NCI-H146 treated with DMSO at 0.1 percent for 48 hours (cell line): Measurements from ENCODE around the gene NFATC1.

Source experiments
- DNase-seq: peaks from one replicate; lab custom pipeline; 2025; ENCODE audit not compliant: unreplicated experiment; lab: John Stamatoyannopoulos, UW

NFATC1 gene

GRCh38 chr18:79567481-79568147 is 171.9 kb downstream of the NFATC1 start:
- no peak for DNase-seq

DNA sequence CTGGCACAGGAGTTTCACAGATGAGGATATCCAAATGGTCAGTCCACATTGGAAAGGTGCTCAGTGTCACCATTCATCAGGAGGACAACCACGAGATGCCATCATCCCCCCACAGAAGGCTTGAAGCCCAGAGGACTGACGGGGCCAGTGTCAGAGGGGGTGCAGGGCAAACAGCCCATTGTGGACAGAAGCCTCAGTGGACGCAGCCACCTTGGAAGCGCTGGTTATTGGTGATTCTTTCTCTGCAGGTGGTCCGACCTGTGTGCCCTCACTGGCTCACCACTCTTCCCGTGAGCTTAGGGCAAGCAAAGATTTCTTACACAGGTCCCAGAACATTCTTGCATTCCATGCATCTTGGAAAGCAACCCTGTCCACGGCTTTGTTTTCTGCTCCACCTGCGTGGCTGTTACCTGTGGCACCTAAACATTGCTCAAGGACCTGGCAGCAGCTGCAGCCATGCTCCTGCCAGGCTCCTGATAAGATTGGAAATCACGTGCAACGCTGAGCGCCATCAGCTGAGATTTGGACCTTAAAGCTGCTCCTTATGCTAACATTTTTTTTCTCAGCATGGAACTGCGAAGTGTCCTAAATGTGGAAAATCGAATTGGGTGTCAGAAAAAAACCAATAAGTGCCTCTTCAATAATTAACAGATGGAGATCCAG is 172.9 kb downstream of the NFATC1 start:
- DNase-seq = no peak

DNA sequence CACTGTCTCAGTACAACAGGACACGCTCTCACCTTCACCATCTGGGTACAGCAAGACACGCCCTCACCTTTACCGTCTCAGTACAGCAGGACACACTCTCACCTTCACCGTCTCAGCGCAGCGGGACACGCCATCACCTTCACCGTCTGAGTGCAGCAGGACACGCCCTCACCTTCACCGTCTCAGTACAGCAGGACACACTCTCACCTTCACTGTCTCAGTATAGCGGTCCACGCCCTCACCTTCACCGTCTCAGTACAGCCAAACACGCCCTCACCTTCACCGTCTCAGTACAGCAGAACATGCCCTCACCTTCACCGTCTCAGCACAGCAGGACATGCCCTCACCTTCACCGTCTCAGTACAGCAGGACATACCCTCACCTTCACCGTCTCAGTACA is 174.0 kb downstream of the NFATC1 start:
- DNase-seq = no peak

- no peak for DNase-seq
These were observed 174.8 kb downstream of the NFATC1 start for GRCh38 chr18:79570266-79571201.

GRCh38 chr18:79571211-79572092 is 175.7 kb downstream of the NFATC1 start:
- no peak for DNase-seq

DNA sequence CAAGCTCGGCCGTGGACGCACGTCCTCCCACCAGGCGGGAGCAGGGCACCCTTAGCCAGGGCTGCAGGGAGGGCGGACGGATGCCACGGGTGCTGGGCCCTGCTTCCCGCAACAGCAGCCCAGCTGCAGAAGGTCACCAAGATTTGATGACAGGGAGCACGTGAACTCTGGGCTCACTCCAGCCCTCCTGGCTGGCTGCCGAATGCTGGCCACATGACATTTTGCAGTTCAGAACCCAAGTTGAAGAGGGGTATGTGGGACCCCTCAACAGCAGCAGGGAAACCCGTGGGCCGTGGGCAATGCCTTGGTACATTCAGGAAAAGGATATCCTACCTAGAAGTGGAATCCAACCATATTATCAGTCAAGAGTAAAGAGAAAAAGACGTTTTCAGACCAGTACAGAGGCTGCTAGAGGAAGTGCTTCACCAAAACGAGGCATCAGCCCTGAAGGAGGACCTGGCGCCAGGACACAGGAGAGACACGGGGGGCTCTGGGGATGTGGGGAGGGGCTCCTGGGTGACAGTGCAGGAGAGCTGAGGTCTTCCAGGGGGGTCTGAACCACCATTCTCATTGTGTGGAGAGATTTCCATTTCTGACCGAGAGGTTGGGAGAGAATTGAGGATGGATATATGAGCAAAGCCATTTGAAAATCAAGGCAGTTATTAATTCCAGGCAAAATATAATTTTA is 176.5 kb downstream of the NFATC1 start:
- DNase-seq = no peak

- DNase-seq = no peak
These were observed 177.2 kb downstream of the NFATC1 start for GRCh38 chr18:79572848-79573451.

- no peak for DNase-seq
These were observed 178.3 kb downstream of the NFATC1 start for GRCh38 chr18:79573921-79574491.

DNA sequence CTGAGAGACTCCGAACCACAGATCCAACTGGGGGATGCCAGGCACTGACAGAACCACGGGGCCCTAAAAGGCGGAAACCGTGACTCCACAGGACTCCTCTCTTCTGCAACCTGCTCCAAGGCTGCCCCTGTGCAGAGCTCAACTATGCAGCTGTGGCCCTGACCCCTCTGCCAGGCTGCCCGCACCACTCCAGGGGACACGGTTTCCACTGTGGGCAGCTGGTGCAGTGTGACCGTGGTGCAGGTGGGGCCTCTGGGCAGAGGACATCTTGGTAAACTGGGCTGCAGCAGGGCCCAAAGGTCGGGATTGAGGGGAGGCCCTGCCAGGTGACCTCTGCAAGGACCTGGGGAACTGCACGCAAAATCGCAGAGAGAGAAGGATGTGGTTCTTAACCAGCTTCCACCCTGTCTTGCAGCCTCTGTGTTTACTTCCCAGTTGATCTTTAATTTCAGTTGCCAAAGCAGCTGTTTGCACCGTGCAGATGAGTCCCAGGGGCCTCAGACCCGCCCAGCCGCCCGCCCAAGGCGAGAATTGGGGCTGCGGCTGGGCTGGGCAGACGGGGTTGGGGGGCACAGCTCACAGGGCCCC is 179.3 kb downstream of the NFATC1 start:
- DNase-seq = no peak

GRCh38 chr18:79575891-79576685 is 180.4 kb downstream of the NFATC1 start:
- peak; percentile 67 for DNase-seq

DNA sequence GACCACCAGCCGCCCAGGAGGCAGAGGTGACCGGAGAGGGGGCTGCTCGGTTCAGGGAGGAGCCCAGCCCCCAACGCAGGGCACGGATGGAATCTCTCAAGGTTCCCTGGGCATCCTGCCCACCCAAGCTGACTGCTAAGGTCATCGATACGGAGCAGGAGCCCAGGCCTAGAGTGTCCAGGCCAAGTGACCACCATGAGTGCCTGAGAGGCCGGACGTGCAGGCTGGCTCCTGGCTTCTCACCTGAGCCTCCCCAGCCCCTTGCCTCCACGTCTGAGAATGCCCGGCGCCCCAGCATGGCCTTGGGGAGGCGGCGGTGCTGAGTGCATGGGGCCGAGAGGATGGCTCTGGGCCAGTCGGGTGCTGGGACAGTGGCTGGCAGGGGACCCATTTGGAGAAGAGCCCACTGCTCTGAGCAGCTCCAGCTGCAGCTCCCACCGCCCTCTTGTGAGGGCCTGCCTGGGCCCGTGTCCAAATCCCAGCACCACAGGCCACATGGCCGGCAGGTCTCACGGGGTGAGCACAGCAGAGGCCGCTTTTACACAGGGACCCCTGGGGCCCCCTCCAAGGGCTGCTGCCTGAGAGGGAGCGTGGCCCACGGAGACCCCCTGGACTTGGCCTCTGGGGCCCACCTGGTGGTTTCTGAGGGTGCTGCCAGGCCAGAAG is 181.1 kb downstream of the NFATC1 start:
- DNase-seq = no peak

DNA sequence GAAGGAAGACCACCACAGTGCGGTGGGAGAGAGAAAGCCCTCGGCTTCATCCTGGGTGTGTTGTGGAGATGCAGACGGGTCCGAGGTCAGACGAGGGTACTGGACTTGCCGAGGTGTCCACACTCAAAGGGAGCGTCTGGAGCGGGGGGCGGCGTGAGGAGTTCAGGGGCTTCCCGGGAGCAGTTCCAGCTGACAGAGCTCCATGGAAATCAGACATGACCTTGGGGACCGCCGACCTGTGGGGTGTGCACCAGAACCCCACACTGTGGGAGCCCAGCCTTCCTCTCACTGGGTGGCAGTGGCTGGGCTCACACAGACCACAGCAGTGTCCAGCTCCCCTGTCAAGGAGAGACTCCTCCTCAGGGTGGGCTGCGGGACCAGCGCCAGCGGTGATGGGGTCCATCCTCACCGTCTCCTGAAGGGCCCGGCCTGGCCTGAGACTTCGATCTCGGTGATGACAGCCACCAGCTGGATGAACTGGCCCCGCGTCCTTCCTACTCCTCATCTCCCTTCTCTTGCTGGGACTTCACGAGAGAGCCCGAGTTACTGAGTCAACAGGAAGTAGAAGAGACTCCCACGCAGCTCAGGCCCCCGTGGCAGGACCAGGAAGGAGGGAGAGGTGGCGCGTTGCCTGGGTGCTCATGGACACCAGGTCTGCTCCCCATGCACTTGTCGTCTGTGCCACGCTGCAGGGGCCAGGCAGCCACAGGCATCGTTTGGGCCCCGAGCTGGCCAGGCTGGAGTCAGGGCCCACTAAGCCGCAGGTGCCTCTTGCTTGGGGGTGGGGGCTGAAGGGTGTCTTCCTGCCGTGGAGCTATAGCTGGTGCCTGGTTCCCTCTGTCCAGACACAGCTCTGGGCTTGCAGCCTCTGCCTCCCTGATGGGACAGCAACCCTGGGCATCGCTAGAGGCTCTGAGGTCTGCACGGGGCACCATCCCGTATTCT is 182.0 kb downstream of the NFATC1 start:
- DNase-seq = no peak

DNA sequence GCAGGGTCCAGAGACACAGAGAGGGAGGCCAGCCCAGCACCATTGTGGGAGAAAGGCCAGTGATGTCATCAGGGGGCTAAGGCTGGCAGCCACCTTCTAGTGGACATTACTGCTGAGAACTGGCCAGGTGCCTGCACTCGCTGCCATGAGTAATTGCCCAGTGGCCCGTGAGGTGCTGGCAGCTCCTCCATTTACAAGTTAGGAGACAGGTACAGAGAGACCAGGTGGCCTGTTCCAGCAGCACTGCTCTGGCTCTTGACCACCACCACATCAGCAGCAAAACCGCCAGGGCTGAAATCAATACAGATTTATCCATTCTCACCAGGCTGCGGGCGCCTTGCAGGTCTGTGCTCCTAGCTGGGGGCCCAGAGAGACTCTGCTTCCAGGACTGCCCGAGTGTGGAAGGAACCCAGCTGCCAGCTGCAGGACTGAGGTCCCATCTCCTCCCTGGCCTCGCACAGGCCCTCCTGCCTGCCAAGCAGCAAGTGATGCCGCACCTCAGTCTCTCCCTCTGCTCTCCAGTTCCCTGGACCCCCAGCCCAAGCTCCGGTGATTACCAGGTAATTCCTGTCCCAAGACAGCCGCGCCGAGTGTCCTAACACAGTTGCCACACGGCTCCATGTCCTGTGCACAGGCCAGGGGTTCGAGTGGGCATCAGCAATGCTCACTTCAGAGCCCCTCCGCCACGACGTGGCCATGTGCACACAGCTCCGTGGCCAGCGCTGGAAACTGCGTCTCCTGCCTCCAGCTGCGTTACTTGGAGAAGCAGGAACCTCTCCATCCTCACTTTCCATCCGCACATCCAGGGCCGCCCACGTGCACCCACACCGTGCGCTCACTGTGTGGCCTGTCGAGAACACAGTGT is 182.9 kb downstream of the NFATC1 start:
- DNase-seq = no peak
